ENCODE data around the gene NR2C2AP. TPM values are rescaled to one million over a fixed set of nuclear protein-coding genes. Genes with fewer than 3 reads are reported as not detected.

Gene NR2C2AP
- total RNA-seq, 1 donor from 2014 or later = 5.5 TPM

- ATAC-seq (no peak), DNase-seq (no peak)
- intact Hi-C loops (cut with micrococcal nuclease) = no loop called here
These were observed 15.7 kb upstream of the NR2C2AP start for GRCh38 chr19:19218911-19219310.

- intact Hi-C loops (cut with micrococcal nuclease) = no loop called here
- no peak for DNase-seq
- no peak for ATAC-seq
These were observed 13.9 kb upstream of the NR2C2AP start for GRCh38 chr19:19217099-19217498.

GRCh38 chr19:19215792-19216191, 12.6 kb upstream of the NR2C2AP start:
- ATAC-seq (no peak), DNase-seq (no peak)
- intact Hi-C loops (cut with micrococcal nuclease) = no loop called here

GRCh38 chr19:19214892-19215291, 11.7 kb upstream of the NR2C2AP start:
- ATAC-seq (peak; percentile 71), DNase-seq (peak; percentile 58)
- intact Hi-C loops (cut with micrococcal nuclease) = no loop called here

- ATAC-seq (no peak), DNase-seq (no peak)
- intact Hi-C loops (cut with micrococcal nuclease) = no loop called here
These were observed 10.9 kb upstream of the NR2C2AP start for GRCh38 chr19:19214159-19214490.

- DNase-seq (no peak), ATAC-seq (no peak)
- intact Hi-C loops (cut with micrococcal nuclease) = no loop called here
These were observed 10.4 kb upstream of the NR2C2AP start for GRCh38 chr19:19213426-19214158.

GRCh38 chr19:19212916-19213315, 9.7 kb upstream of the NR2C2AP start:
- DNase-seq (no peak), ATAC-seq (no peak)
- intact Hi-C loops (cut with micrococcal nuclease) = no loop called here

- intact Hi-C loops (cut with micrococcal nuclease) = no loop called here
- no peak for ATAC-seq
- no peak for DNase-seq
These were observed 8.5 kb upstream of the NR2C2AP start, which contains the start of gene NCAN for GRCh38 chr19:19211499-19212420. TSS of gene NCAN (plus strand) at chr19:19211958. CDS start at chr19:19216954, 4,996 bp downstream.

GRCh38 chr19:19209372-19209771, 6.2 kb upstream of the NR2C2AP start:
- no peak for ATAC-seq
- no peak for DNase-seq
- intact Hi-C loops (cut with micrococcal nuclease) = no loop called here

GRCh38 chr19:19207637-19208572, 4.7 kb upstream of the NR2C2AP start:
- intact Hi-C loops (cut with micrococcal nuclease) = no loop called here
- no peak for DNase-seq
- ATAC-seq = no peak

GRCh38 chr19:19206938-19207337, 3.7 kb upstream of the NR2C2AP start:
- ATAC-seq = no peak
- DNase-seq = no peak
- intact Hi-C loops (cut with micrococcal nuclease) = no loop called here

GRCh38 chr19:19205416-19206410, 2.5 kb upstream of the NR2C2AP start:
- intact Hi-C loops (cut with micrococcal nuclease) = no loop called here
- no peak for DNase-seq
- no peak for ATAC-seq

GRCh38 chr19:19204181-19204580, 967 bp upstream of the NR2C2AP start:
- DNase-seq = no peak
- intact Hi-C loops (cut with micrococcal nuclease) = no loop called here

GRCh38 chr19:19202707-19203011, 555 bp downstream of the NR2C2AP start:
- intact Hi-C loops (cut with micrococcal nuclease) = no loop called here
- DNase-seq (no peak), ATAC-seq (no peak)

More at GRCh38 chr19:19204181-19204580, 967 bp upstream of the NR2C2AP start:
- ATAC-seq = no peak

GRCh38 chr19:19201697-19202630, 1.2 kb downstream of the NR2C2AP start:
- ATAC-seq (no peak), DNase-seq (no peak)

GRCh38 chr19:19193926-19194325, 9.3 kb downstream of the NR2C2AP start:
- intact Hi-C loops (cut with micrococcal nuclease) = no loop called here
- ATAC-seq = no peak
- no peak for DNase-seq

More at GRCh38 chr19:19201697-19202630, 1.2 kb downstream of the NR2C2AP start:
- intact Hi-C loops (cut with micrococcal nuclease) = no loop called here

- intact Hi-C loops (cut with micrococcal nuclease) = no loop called here
- DNase-seq (no peak), ATAC-seq (peak; percentile 1)
These were observed 10.2 kb downstream of the NR2C2AP start for GRCh38 chr19:19192910-19193423.
